GM20431 (cell line): ENCODE data around the gene TSFM.
"Not testable (repeated sequence)": the region's sequence is repeated elsewhere in the genome, so short reads cannot be mapped to it uniquely, and the experiment has no call there.

ENCODE experiments used
- in situ Hi-C: fragments of 300-500 bp; cut with MseI, MboI; formaldehyde crosslinking; loops from one replicate; pipeline ENCODE4 v1.15.0; 2020; ENCODE audit warnings: low sequenced_read_pairs; ENCODE audit not compliant: unreplicated experiment

TSFM gene

DNA sequence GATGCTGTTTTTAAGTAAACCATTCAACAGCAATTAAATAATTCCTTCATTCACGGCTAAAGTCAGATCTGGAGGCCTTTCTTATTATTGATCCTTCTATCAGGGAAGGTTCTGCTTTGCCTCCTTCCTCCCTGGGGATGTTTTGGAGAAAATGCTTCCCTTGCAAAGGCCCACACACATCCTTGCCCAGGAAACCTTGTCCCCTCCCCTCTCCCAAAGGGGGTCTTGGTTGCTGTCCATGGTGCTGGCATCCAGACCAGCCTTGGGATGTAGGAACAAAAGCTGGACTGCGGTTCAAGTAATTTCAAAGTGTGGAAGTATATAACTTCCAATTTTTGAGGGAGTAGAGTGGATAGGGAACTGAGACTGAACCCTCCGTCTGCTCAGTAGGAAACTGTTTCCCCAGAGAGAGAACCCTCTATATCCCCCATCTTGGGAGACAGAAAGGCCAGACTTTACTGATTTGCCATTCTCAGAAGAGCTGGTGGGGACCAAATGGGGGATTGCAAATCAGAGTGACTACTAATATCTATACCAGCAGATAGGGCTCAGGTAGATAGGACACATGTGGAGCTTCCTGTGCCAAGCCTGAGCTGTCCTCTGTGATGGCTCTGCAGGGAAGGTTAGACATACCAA, 22.1 kb upstream of the TSFM start:
- in situ Hi-C loops: no loop called here

DNA sequence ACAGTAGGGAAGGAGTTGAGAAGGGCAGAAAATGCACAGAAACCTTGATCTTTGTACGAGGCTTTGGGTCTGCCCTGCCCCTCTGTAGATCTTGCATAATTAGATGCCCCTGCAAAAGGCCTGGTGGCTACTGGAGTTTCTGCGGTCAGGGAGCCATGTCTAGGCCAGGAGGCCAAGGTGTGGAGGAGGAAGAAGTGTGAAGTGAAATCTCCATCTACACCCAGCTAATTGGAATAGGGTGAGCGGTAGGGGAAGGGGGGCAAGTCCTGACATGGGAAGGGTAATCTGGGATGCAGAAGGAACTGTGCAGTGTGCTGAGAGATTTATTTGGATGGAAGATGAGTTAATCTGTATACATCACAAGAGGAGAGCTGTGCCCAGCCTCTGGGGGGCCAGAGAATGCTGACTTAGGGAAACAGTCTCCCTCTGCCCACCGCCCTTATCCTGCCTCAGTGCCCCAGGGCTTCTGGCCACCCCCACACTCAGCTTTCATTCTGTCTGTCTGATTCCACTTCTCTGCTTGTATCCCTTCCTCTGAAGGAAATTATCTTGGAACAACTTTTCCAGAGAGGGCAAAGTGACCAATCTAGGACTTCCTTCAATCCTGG, 21.1 kb upstream of the TSFM start:
- in situ Hi-C loops: no loop called here

DNA sequence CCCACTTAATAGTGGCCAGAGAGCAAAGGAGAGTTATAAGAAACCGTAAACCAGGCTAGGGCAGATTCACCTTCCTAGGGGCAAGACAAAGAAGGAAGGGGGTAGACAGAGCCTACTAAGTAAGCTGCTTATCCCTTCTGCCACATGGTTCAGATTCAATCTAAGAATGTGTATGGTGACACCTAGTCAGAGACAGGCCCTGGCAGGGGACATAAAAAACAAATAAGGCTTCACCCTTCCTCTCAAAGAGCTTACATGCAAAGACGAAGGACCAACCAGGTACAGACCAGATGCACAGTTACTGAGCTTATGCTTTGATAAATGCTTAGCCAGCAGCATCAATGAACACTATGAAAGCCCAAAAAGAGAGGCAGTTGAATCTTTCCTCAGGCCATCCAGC, 20.1 kb upstream of the TSFM start:
- in situ Hi-C loops: no loop called here

- in situ Hi-C loops: no loop called here
These were observed 18.5 kb upstream of the TSFM start for GRCh38 chr12:57763881-57764661.

DNA sequence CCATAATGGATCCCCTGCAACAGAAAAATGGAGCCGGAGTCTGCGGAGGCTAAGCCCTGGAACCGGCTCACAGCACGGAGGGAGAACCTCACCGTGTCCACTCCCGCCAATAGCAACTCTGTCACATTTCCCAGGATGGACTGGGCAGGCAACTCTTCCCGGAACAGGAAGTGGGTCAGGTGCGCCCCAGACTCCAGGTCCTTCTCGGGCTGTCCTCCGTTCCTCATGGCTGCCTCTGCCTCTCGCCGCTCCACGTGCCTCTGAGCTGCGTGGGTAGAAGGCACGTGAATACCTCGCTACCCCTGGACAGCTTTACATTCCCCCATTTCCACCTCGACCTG, 18.0 kb upstream of the TSFM start:
- in situ Hi-C loops: no loop called here

GRCh38 chr12:57765003-57765697, 17.4 kb upstream of the TSFM start:
- in situ Hi-C loops: no loop called here

DNA sequence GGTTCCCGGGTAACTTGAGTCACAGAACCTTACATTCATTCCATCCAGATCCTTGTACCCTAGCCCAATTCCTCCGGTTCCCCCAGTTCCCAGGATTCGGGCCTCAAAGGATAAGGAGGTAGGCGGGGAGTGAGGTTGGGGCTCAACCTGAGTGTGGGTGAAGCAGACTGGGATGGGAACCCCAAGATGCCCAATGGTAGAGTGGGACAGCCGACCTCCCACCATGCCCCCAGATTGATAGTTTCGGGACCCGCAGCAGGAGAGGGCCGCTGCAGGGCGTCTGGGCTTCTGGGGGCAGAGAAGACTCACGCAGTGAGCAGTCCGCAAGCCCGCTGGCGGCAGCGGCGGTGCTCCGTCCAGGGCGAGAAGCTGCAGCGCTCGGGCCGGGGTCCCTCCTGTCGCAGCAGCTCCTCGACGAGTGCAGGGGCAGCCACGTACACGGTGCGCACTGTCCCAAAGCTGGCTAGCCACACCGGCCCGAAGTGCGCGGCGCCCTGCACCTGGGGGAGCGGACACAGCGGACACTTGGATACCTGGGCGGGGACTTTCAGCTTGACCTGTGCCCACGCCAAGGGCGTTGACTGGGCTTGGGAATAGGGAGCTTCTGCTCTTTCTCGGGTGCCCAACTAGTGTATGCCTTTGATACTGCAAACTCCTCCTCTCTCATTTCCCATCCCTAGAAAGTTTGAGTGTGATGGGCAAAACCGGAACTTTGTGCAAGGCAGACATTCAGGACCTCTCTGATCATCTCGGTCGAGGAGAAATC, 16.7 kb upstream of the TSFM start:
- in situ Hi-C loops: no loop called here

- in situ Hi-C loops: no loop called here
These were observed 15.9 kb upstream of the TSFM start, which contains the start of gene CYP27B1 for GRCh38 chr12:57766464-57767304. TSS of gene CYP27B1 (minus strand) at chr12:57767078. CDS start at chr12:57767041, 37 bp downstream.

GRCh38 chr12:57767305-57767698, 15.3 kb upstream of the TSFM start:
- in situ Hi-C loops: no loop called here

GRCh38 chr12:57767876-57768275, 14.7 kb upstream of the TSFM start:
- in situ Hi-C loops: no loop called here

GRCh38 chr12:57769594-57769993, 13.0 kb upstream of the TSFM start:
- in situ Hi-C loops: no loop called here

GRCh38 chr12:57770734-57771133, 11.9 kb upstream of the TSFM start:
- in situ Hi-C loops: no loop called here

DNA sequence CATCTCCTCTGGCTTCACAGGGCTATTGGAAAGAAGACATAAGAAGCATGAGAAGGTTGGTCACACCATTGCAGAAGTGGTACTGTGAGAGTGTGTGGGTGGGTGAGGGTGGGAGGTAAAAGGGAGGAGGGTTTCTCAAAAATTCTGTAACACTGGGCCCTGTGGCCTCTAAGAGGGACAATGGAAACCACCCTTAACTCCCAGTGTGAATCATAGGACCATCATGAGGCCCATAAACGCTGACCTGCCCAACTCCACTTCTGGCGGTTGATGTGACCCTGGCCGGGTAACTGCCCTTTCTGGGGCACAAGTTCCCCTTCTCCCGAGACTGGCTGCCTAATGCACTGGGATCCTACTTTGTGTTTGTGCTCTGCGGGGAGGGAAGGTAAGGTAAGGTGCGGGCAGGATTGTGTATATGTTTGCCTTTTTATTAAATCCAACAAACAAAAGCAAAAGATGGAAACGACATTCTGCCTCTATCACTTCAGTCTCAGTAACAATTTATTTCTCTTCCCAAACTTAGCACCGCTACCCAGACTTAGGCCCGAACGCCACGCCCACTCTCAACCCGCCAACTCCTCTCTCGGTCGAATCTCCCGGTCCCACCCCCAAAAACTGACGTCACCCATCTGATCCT, 11.2 kb upstream of the TSFM start:
- in situ Hi-C loops: no loop called here

GRCh38 chr12:57771873-57772428, 10.6 kb upstream of the TSFM start, which contains the start of gene METTL1:
TSS of gene METTL1 (minus strand) at chr12:57772105. CDS start at chr12:57772083, 22 bp downstream.
- in situ Hi-C loops: no loop called here

DNA sequence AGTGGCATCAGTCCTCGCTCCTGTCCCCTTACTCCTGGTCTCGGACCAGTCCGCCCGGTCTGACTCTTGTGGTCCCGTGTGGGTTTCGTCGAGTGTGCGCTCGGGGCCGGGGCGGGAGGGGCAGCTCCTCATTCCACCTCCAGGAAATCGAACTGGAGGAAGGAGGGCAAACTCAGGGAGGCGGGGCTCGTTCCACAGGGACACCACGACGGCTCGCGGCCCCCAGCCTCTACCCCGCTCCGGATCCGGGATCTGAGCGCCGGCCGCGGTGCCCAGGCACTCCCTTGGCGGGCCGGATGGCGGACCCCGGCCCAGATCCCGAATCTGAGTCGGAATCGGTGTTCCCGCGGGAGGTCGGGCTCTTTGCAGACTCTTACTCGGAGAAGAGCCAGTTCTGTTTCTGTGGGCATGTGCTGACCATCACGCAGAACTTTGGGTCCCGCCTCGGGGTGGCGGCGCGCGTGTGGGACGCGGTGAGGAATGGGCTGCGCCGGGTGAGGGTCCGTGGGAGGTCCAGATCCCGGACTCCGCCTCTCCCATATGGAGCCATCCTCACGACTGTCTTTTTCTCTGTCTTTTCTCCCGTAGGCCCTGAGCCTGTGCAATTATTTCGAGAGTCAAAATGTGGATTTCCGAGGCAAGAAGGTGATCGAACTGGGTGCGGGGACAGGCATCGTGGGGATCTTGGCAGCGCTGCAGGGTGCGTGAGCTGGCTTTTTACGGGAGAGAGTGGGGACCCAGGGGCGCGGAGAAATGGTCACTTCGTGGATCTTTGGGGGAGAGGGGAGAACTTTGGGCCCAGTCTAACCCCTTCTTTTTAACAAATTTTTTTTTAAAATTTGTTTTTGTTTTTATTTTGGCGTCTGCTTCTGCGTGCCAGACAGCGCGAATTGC, 9.9 kb upstream of the TSFM start, which contains the start of gene EEF1AKMT3:
Gene EEF1AKMT3, plus strand, starts transcription at position 186 of the 894 bp plus-strand sequence. Its CDS starts 111 bp downstream, at position 297.
- in situ Hi-C loops: no loop called here

GRCh38 chr12:57774634-57775033, 8.0 kb upstream of the TSFM start:
- in situ Hi-C loops: not testable (repeated sequence)

GRCh38 chr12:57775044-57775443, 7.5 kb upstream of the TSFM start:
- in situ Hi-C loops: no loop called here
